ENCODE measurements around the gene SYP. TPM values are rescaled to one million over a fixed set of nuclear protein-coding genes. Genes with fewer than 3 reads are reported as not detected.

SYP gene
- total and polyA plus RNA-seq, 10 of the 15 experiments (the other 5 are each of a cell fraction or from before 2014, with no cell fraction given), result 0.34 to 1.7 (median 0.74) TPM

- POLR2A ChIA-PET, result no interaction called here
- ATAC-seq (no peak), FAIRE-seq (no peak), DNase-seq (ENCODE audit: low read depth, low spot score) (no peak)
- Histone ChIP-seq H3K79me2 (ENCODE audit: control insufficient read depth, insufficient read depth, low read length) (no peaks in the 10 kb centered on the region), H3K4me1 (ENCODE audit: control insufficient read depth, insufficient read depth, low read length) (no peaks in the 10 kb centered on the region), H3K4me3 (no peak overlapping the region), H3K4me2 (ENCODE audit: control insufficient read depth, insufficient read depth) (no peak overlapping the region), H4K20me1 (ENCODE audit: control insufficient read depth, insufficient read depth) (no peaks in the 10 kb centered on the region), H3K9ac (ENCODE audit: control insufficient read depth, insufficient read depth, low read length) (no peak overlapping the region), H3K27ac (ENCODE audit: control insufficient read depth, insufficient read depth) (no peak overlapping the region), H3K27me3 (replicated peaks in 1 of 2; ENCODE audit: control insufficient read depth in 2 of 2, insufficient read depth in 2 of 2, low read length in 1 of 2) (no peaks in the 10 kb centered on the region), H3K9me3 (replicated peaks; ENCODE audit: control insufficient read depth, insufficient read depth, low read length) (no peaks in the 10 kb centered on the region; the same call in 2 of the 3 replicates), H2AFZ (ENCODE audit: control insufficient read depth, low read depth, low read length) (no peak overlapping the region), H3K36me3 (ENCODE audit: control insufficient read depth in 2 of 2, insufficient read depth in 2 of 2, low read length in 1 of 2) (no peaks in the 10 kb centered on the region)
- SMC1A ChIA-PET (ENCODE audit: uncharacterized antibody, unreplicated experiment), result no interaction called here
- intact Hi-C loops (cut with micrococcal nuclease; ENCODE audit: unreplicated experiment) (no loop called here), in situ Hi-C loops (cut with MboI) (no loop called here)
- RAD21 ChIA-PET (ENCODE audit: unreplicated experiment), result no interaction called here
- 36% methylated on average over 2 of the region's 2 CpGs for WGBS (ENCODE audit: insufficient coverage, insufficient replicate concordance, low lambda C conversion rate, missing lambda C conversion rate)
- no TSS peak for BruUV-seq (replicated peaks)
- CTCF ChIA-PET, result no interaction called here
- TF ChIP-seq TARDBP (IDR thresholded peaks at IDR 0.05; ENCODE audit: borderline replicate concordance), result no peak
- TF ChIP-seq GATAD2B (conservative IDR thresholded peaks at IDR 0.05; ENCODE audit: low read depth), result no peak
- TF ChIP-seq FOXM1 (IDR thresholded peaks at IDR 0.05; ENCODE audit: low read depth, low read length), result no peak
- TF ChIP-seq ATF2 (IDR thresholded peaks at IDR 0.05; ENCODE audit: low read length), result no peak
- no peak for TF ChIP-seq SREBF1 (IDR thresholded peaks at IDR 0.05; ENCODE audit: low read length)
- no peak for TF ChIP-seq MEF2B (IDR thresholded peaks at IDR 0.05; ENCODE audit: partially characterized antibody, poor library complexity, severe bottlenecking)
- no peak for TF ChIP-seq MTA2 (IDR thresholded peaks at IDR 0.05; ENCODE audit: low read depth)
- no peak for TF ChIP-seq POLR2A (IDR thresholded peaks at IDR 0.05; ENCODE audit: low read depth, low read length)
- TF ChIP-seq KLF5 (IDR thresholded peaks at IDR 0.05; ENCODE audit: partially characterized antibody), result no peak
- TF ChIP-seq CHD4 (IDR thresholded peaks at IDR 0.05), result no peak
- TF ChIP-seq PRDM15 (CRISPR knock-in tag; IDR thresholded peaks at IDR 0.05), result no peak
- no peak for TF ChIP-seq ZZZ3 (IDR thresholded peaks at IDR 0.05; ENCODE audit: control insufficient read depth, insufficient read length, low read depth)
- TF ChIP-seq SMAD5 (IDR thresholded peaks at IDR 0.05; ENCODE audit: low read depth), result no peak
- TF ChIP-seq RCOR1 (conservative IDR thresholded peaks at IDR 0.05; ENCODE audit: low read depth, low read length), result no peak
- no peak for TF ChIP-seq RB1 (IDR thresholded peaks at IDR 0.05; ENCODE audit: borderline replicate concordance)
- TF ChIP-seq TCF7 (IDR thresholded peaks at IDR 0.05; ENCODE audit: borderline replicate concordance), result no peak
- no peak for TF ChIP-seq CTCF (IDR thresholded peaks at IDR 0.05 in 2 of 3, conservative IDR thresholded peaks at IDR 0.05 in 1 of 3; ENCODE audit: control insufficient read depth in 2 of 3, extremely low read depth in 1 of 3, insufficient read depth in 1 of 3, low read depth in 3 of 3, low read length in 3 of 3)
- no peak for TF ChIP-seq PKNOX1 (IDR thresholded peaks at IDR 0.05)
- TF ChIP-seq CEBPB (IDR thresholded peaks at IDR 0.05; ENCODE audit: borderline replicate concordance in 1 of 2, low read depth in 2 of 2, low read length in 2 of 2), result no peak
Observed at GRCh38 chrX:49227726-49228125, 27.7 kb upstream of the SYP start.

Measured in GM12878 (cell line).